ENCODE results near the gene PFKFB2.

GRCh38 chr1:207097871-207098324, 44.8 kb downstream of the PFKFB2 start:
- TF ChIP-seq CBFB (CRISPR knock-in tag; IDR thresholded peaks at IDR 0.05; ENCODE audit: low read depth) (no peak), ESRRA (CRISPR knock-in tag; IDR thresholded peaks at IDR 0.05; ENCODE audit: borderline replicate concordance) (no peak), KAT7 (CRISPR knock-in tag; IDR thresholded peaks at IDR 0.05; ENCODE audit: borderline replicate concordance) (no peak), MXD4 (CRISPR knock-in tag; IDR thresholded peaks at IDR 0.05; ENCODE audit: borderline replicate concordance) (no peak), CTCF (IDR thresholded peaks at IDR 0.05) (no peak), CREB1 (CRISPR knock-in tag; IDR thresholded peaks at IDR 0.05) (no peak), MLX (CRISPR knock-in tag; IDR thresholded peaks at IDR 0.05) (no peak), ZNF232 (CRISPR knock-in tag; IDR thresholded peaks at IDR 0.05) (no peak), FOXP4 (CRISPR knock-in tag; IDR thresholded peaks at IDR 0.05) (no peak), SMAD3 (CRISPR knock-in tag; IDR thresholded peaks at IDR 0.05; ENCODE audit: borderline replicate concordance) (no peak), ZNF138 (CRISPR knock-in tag; conservative IDR thresholded peaks at IDR 0.05) (no peak), ZBTB21 (CRISPR knock-in tag; IDR thresholded peaks at IDR 0.05; ENCODE audit: borderline replicate concordance) (no peak), ETV6 (CRISPR knock-in tag; IDR thresholded peaks at IDR 0.05) (no peak)
- TF ChIP-seq, protein P1, sequence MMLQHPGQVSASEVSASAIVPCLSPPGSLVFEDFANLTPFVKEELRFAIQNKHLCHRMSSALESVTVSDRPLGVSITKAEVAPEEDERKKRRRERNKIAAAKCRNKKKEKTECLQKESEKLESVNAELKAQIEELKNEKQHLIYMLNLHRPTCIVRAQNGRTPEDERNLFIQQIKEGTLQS (CRISPR knock-in tag; conservative IDR thresholded peaks at IDR 0.05), result no peak

All from WTC11 (cell line).